ENCODE data around the gene LGSN. TPM values are rescaled to one million over a fixed set of nuclear protein-coding genes. Genes with fewer than 3 reads are reported as not detected.

The LGSN gene
- total RNA-seq, 2 donors from 2014 or later: not detected

- DNase-seq (ENCODE audit: low spot score): no peak
- Histone ChIP-seq H3K9me3 (no peaks in the 10 kb centered on the region), H3K4me1 (replicated peaks) (no peaks in the 10 kb centered on the region), H3K27me3 (replicated peaks; ENCODE audit: insufficient read depth) (no peaks in the 10 kb centered on the region), H3K27ac (no peak overlapping the region), H3K36me3 (no peaks in the 10 kb centered on the region), H3K4me3 (no peak overlapping the region)
- TF ChIP-seq CTCF (IDR thresholded peaks at IDR 0.05): no peak
- no peak for TF ChIP-seq POLR2A (IDR thresholded peaks at IDR 0.05)
- TF ChIP-seq POLR2AphosphoS5 (IDR thresholded peaks at IDR 0.05): no peak
- intact Hi-C loops (cut with DNase I): no loop called here
- WGBS: 63% methylated on average over 3 of the region's 3 CpGs
Observed at GRCh38 chr6:63306420-63306819, 13.4 kb downstream of the LGSN start.

- Histone ChIP-seq H3K27ac (no peak overlapping the region), H3K36me3 (no peaks in the 10 kb centered on the region), H3K27me3 (replicated peaks; ENCODE audit: insufficient read depth) (no peaks in the 10 kb centered on the region), H3K9me3 (no peaks in the 10 kb centered on the region), H3K4me3 (no peak overlapping the region), H3K4me1 (replicated peaks) (no peaks in the 10 kb centered on the region)
- intact Hi-C loops (cut with DNase I): no loop called here
- TF ChIP-seq POLR2A (IDR thresholded peaks at IDR 0.05) (no peak), POLR2AphosphoS5 (IDR thresholded peaks at IDR 0.05) (no peak), CTCF (IDR thresholded peaks at IDR 0.05) (no peak)
- DNase-seq (ENCODE audit: low spot score): no peak
- 69% methylated on average over 2 of the region's 2 CpGs for WGBS
Observed at GRCh38 chr6:63305277-63305676, 14.5 kb downstream of the LGSN start.

- no peak overlapping the region for H3K4me3 ChIP-seq
- no peaks in the 10 kb centered on the region for H3K4me1 ChIP-seq (replicated peaks)
- TF ChIP-seq CTCF (IDR thresholded peaks at IDR 0.05) (no peak), POLR2A (IDR thresholded peaks at IDR 0.05) (no peak), POLR2AphosphoS5 (IDR thresholded peaks at IDR 0.05) (no peak)
- no peak for DNase-seq (ENCODE audit: low spot score)
- H3K27ac ChIP-seq: no peak overlapping the region
- no peaks in the 10 kb centered on the region for H3K36me3 ChIP-seq
- H3K27me3 ChIP-seq (replicated peaks; ENCODE audit: insufficient read depth): no peaks in the 10 kb centered on the region
- no peaks in the 10 kb centered on the region for H3K9me3 ChIP-seq
- intact Hi-C loops (cut with DNase I): no loop called here
Observed at GRCh38 chr6:63303476-63303875, 16.3 kb downstream of the LGSN start.

- Histone ChIP-seq H3K27me3 (replicated peaks; ENCODE audit: insufficient read depth) (no peaks in the 10 kb centered on the region), H3K4me1 (replicated peaks) (no peaks in the 10 kb centered on the region), H3K27ac (no peak overlapping the region), H3K4me3 (no peak overlapping the region), H3K36me3 (no peaks in the 10 kb centered on the region), H3K9me3 (no peaks in the 10 kb centered on the region)
- TF ChIP-seq POLR2AphosphoS5 (IDR thresholded peaks at IDR 0.05) (no peak), CTCF (IDR thresholded peaks at IDR 0.05) (no peak), POLR2A (IDR thresholded peaks at IDR 0.05) (no peak)
- 93% methylated on average over 2 of the region's 2 CpGs for WGBS
- intact Hi-C loops (cut with DNase I): no loop called here
- DNase-seq (ENCODE audit: low spot score): no peak
Observed at GRCh38 chr6:63299667-63300066, 20.1 kb downstream of the LGSN start.

- Histone ChIP-seq H3K4me3 (no peak overlapping the region), H3K9me3 (no peaks in the 10 kb centered on the region), H3K27ac (no peak overlapping the region), H3K36me3 (no peaks in the 10 kb centered on the region), H3K27me3 (replicated peaks; ENCODE audit: insufficient read depth) (no peaks in the 10 kb centered on the region), H3K4me1 (replicated peaks) (no peaks in the 10 kb centered on the region)
- DNase-seq (ENCODE audit: low spot score): no peak
- WGBS: 69% methylated on average over 1 of the region's 1 CpG
- TF ChIP-seq POLR2AphosphoS5 (IDR thresholded peaks at IDR 0.05): no peak
- no peak for TF ChIP-seq POLR2A (IDR thresholded peaks at IDR 0.05)
- no peak for TF ChIP-seq CTCF (IDR thresholded peaks at IDR 0.05)
- intact Hi-C loops (cut with DNase I): no loop called here
Observed at GRCh38 chr6:63295553-63296194, 24.1 kb downstream of the LGSN start.
